HG02571 (cell line): Measurements from ENCODE around the gene ERCC6.

Source experiments
- ATAC-seq: cut with Tn5 transposase; IDR thresholded peaks from one replicate; pipeline ENCODE4 v1.9.1; 2021; ENCODE audit warnings: mild to moderate bottlenecking, moderate library complexity; ENCODE audit not compliant: unreplicated experiment

The ERCC6 gene

DNA sequence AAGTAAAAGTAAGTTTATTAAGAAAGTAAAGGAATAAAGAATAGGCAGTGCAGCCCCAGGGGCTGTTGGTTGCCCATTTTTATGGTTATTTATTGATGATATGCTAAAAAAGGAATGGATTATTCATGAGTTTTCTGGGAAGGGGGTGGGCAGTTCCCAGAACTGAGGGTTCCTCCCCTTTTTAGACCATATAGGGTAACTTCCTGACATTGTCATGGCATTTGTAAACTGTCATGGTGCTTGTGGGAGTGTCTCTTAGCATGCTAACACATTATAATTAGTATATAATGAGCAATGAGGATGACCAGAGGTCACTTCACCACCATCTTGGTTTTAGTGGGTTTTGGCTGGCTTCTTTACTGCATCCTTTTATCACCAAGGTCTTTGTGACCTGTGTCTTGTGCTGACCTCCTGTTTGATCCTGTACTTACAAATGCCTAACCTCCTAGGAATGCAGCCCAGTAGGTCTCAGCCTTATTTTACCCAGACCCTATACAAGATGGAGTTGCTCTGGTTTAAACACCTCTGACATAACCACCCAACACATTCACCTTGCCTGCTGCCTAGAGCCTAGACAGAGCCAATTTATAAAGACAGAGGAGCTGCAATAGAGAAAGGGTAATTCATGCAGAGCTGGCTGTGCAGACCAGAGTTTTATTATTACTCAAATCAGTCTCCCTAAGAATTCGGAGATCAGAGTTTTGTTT lies 10.9 kb upstream of the ERCC6 start:
- no peak for ATAC-seq

DNA sequence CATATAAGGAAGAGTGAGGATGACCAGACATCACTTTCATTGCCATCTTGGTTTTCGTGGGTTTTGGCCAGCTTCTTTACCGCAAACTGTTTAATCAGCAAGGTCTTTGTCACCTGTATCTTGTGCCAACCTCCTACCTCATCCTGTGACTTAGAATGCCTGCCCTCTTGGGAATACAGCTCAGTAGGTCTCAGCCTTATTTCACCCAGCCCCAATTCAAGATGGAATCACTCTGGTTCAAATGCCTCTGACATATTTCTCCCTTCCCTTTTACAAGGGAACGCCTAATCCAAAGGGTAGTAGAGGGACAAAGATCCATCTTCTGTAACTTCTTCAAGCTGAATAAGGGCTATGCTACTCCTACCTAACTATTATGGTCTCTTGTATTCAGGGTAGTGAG lies 4.7 kb upstream of the ERCC6 start:
- no peak for ATAC-seq

DNA sequence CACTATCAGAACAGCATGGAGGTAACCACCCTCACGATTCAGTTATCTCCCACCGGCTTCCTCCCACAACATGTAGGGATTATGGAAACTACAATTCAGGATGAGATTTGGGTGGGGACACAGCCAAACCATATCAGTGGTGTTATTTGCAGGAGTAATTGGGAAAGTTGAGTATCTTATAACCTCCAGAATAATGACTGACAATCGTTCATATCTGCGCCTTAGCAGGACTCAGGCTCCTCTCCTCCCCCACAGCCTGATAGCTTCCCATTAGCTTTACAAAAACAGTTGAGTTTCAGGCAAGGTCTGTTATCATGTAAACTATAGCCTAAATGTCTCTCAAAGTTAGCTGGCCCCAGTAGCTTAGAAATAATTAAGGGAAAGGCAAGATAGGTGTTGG lies 3.4 kb upstream of the ERCC6 start:
- ATAC-seq = no peak

DNA sequence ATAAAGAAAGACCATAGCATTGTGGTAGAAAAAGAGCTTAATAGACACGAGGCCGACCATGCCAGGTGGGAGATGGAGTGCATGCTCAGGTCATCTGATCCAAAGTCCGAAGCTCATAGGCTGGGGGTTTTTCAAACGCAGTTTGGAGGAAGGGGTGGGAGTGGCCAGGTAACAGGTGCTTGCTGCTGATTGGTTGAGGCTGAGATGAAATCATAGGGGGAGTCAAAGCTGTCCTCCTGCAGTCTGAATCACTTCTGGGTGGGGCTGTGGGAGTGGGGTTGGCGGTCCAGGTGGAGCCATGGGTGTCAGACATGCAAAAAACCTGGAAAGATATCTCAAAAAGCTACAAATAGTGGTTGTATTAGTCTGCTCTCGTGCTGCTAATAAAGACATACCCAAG lies 2.8 kb upstream of the ERCC6 start:
- no peak for ATAC-seq

DNA sequence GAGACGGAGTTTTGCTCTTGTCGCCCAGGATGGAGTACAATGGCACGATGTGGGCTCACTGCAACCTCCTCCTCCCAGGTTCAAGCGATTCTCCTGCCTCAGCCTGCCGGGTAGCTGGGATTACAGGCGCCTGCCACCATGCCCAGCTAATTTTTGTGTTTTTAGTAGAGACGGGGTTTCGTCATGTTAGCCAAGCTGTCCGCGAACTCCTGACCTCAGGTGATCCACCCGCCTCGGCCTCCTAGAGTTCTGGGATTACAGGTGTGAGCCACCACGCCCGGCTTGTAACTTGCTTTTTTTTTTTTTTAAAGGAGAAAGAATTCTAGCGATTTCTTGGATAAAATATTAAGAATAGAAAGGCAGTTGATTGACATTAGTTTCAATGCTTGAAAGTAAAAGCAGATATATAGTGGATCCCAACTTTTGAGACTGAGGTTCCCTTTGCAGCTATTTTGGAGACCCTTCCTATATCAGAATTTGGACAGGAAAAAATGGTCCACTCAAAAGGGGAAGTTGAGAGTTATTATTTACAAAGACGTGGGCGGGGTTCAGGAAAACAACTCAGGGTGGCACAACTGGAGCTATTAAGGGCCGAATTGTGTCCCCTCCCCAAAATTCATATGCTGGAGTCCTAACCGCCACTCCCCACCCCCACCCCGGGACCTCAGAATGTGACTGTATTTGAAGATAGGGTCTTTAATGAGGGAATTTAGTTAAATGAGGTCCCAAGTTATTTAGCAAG lies 1.3 kb upstream of the ERCC6 start:
- ATAC-seq = no peak

DNA sequence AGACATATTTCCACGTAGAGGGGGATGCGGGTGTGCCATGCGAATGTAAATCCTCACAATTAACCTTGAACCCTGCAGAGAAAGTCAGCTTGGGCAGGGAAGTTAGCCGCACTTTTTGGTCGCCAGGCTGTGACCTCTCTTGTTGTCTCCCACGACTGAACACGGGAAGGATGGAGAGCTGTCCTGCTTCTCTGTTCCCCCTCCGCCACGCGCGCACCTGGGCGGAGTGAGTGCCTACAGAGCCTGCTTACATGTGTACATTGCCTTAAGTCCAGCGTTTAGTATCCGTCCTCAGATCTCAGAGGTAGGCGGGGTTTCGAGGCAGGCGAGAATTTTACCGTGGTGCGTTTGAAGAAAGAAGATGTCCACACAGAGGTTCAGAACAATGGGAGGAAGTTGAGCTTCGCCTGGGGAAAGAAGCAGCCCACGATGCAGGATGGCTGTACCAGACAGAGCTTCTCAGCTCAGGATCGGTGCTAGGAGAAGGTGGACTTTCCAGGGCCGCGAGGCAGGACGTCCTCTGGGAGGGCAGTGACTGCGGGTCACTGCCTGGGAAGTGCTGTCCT lies 482 bp upstream of the ERCC6 start:
- peak; percentile 11 for ATAC-seq

DNA sequence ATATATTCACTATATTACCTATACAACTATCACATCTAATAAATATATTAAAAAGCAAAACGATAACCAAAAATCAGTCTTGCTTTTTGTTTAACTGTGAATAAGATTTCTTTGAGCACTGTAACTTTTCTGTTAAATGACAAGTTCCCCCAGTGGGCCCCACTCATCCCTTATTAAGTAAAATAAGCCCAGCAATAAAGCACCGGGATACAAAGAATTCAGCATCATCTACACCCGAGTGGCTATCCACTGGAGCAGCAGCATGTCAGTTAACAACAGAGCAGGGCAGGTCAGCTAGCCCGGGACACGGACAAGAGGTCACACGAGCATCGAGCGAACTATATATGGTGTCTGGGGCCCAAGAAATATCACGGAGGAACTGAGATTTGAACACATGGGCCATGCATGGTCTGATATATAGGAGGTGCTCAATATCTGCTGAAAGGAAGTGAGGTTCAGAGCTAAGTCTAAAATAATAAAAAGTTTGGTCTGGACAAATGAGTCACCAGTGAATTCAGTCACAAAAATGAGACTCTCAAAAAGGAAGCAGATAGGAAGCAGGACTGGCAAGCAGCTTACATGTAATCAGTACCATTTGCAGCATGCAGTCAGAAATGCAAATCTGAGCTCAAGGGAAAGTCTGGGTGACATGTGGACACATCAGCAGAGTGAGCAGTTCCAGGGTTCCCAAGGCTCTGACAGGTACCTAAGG lies 4.1 kb downstream of the ERCC6 start:
- peak; percentile 40 for ATAC-seq

DNA sequence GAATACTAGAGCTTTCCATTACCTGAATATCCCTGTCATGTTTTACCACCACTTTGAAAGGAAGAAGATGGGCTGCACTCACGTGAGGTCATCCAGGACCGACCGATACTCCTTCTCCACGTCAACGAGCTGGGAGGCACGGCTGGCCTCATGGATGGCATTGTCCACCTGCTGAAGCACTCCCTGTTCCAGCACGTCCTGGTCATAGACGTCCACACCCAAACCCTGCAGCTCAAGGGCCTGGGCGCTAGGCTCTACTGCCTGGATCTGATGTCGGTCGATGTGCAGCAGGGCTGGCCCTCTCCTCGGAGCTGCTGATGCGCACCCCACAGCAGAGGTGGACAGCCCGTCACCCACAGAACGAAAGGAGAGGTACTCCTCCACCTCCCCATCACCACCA lies 6.5 kb downstream of the ERCC6 start:
- no peak for ATAC-seq

DNA sequence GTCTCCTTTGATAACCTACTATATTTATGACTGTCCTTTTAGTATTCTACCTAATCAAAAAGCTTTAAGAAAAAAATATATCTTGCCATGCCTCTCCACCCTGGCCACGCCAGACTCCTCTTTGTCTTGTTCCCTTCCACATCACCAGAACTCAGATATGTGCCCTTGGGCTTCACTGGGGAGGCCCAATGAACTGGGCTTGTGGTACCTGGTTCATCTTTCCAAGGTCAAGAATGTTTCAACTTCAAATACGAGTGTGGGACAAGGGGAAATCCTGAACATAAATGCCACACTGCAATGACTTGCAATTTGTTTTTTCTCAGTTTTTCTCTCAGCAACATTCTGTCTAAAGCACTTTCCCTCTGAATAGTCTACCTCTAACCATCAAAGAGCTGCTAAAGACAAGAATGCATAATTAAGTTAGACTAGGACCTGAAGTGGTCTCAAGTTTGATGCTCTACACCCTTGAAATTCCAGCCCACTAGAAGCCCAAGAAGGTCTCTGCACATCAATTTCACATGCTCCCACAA lies 9.9 kb downstream of the ERCC6 start:
- no peak for ATAC-seq

DNA sequence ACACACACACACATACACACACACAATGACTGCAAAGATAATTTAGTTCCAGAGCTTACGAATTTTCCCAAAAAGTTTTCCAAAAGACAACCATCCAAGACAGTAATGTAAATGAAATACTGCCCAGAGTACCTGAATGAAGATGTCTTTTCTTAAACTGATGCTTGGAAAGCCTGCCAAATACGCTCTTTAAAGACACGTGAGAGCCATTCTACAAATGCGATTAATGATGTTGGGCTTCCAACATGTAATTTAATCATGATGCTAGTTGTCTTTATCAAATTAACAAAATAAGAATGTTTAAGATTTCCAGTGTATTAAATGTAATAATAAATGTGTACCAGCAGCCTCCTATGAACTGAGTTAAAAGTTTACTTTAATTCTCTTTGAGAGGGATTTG lies 11.1 kb downstream of the ERCC6 start:
- no peak for ATAC-seq

DNA sequence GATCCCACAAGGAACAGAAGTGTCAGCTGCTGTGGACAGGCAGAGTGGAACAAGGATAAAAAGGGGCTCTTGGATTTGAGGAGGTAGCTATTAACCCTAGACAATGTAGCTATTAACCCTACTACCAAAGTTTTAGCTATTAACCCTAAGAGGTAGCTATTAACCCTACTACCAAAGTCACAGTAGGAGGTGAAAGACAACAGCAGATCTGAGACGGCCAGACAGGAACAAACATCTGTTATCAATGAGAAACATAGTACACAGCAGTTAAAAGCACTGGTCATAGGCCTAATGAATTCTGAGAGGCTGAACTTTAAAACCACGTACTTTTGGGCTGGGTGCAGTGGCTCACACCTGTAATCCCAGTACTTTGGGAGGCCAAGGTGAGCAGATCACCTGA lies 11.9 kb downstream of the ERCC6 start:
- ATAC-seq = no peak

DNA sequence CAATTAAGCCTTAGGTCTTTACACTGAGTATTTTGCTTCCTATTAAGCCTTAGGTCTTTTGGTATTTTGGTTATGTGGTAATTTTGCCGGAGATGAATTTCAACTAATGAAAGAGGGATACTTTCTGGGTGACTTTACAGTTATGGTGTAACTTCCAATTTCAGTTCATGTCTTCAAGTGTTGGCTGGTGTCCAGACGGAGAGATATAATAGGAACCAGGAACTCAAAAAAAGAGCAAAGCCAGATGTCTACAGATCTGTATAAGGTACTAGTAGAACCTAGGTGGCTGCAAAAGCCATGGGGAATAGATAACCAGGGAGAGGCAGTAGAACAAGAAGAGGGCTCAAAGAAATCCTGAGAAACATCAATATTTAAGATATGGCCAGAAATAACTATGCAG lies 12.3 kb downstream of the ERCC6 start:
- ATAC-seq = no peak

DNA sequence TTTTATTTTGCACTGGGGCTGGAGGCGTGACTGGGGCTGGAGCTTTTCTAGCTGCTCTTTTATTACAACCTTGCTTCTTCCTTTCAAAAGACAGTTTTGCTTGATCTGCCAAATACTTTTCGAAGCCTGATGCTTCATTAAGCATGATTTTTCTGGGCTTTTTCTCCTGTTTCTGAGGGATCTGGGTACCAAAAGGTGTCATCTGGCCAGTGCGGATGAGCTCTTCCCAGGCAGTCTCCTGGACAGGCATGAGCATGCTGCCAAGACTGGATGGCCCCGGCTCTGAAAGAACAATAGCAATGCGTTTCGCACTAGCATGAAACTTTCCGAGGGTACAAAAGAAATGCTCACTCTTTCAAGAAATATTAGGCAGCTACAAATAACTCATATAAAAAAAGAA lies 14.4 kb downstream of the ERCC6 start:
- no peak for ATAC-seq

DNA sequence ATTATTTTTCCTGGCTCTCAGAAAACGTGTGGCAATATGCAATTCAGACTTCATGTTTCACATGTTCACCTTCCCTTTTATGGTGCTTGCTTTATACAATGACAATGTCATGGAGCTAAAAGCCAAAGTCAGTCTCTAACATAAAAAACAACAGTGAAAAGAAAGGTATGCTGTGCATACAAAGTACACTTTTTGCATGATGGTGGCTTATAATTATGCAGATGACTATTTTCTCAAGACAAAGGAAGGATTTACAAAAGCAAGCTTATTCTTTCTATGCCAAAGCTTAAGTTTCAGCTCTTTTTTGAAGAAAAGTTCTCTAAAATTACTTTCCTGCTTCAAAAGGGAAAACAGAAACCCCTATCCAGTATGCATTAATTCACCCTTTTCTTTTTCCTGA lies 15.6 kb downstream of the ERCC6 start:
- no peak for ATAC-seq

DNA sequence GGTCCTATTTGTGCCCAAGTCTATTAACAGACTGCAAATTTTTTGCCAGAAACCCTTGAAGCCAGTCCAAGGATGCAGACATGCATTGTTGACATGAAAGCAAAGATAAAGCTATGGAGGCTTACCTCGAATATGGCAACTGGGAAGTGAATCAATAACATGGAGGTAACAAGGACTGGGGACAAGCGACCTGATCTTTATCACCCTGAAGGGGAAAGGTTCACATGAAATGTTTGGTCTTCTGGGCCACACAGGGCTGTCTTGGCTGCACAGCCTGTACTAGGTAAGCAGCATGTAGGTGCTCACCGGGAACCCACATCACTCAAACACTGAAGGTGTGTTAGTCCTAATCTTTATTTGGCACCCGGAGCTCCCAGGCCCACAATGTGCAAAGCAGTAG lies 17.9 kb downstream of the ERCC6 start:
- no peak for ATAC-seq

DNA sequence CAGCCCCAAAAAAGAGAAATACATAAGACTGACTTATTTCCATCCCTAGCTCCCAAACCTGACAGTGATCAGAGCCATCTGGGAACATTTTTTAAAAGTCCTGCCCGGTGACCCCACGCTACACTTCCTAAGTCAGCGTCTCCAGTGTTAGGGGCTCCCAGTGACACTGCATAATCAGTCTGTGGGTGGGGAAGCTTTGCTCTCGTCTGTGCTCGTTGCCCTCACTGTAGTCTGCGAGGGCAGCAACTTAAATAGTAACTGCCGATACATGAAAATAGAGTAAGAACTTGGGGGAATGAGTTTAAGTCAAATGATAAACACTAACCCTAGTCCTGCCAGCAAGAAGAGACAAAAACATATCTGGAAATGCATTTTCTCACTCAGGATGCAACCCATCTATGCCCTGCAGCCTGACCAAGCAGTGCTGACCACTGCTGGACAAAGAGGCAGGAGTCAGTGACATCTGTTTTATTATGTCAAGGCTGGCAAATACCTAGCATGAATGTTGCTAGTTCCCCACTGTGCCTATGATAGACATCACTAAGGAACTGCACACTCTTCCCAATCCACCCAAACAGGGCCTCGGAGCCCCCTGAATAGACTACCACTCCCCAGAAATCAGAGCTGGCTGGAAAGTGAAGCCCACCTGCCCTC lies 18.7 kb downstream of the ERCC6 start:
- ATAC-seq = no peak

DNA sequence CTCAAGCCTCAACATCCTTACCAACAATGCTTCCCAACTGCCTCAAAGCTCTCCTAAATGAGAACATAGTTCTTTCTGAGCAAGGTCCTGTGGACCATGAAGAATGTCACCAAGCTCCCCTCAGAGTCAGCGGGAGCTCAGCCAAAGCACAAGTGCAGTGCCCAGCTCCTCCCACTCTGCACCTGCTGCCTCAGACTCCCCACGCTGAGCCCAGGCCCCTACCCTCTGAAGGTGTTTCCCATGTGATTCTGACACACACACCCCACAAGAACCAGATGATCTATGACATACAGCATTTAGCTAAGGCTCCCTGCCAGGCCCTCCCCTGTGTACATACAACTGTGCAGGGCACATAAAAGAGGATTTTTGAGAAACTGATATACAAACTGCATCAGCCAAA lies 19.2 kb downstream of the ERCC6 start:
- no peak for ATAC-seq

DNA sequence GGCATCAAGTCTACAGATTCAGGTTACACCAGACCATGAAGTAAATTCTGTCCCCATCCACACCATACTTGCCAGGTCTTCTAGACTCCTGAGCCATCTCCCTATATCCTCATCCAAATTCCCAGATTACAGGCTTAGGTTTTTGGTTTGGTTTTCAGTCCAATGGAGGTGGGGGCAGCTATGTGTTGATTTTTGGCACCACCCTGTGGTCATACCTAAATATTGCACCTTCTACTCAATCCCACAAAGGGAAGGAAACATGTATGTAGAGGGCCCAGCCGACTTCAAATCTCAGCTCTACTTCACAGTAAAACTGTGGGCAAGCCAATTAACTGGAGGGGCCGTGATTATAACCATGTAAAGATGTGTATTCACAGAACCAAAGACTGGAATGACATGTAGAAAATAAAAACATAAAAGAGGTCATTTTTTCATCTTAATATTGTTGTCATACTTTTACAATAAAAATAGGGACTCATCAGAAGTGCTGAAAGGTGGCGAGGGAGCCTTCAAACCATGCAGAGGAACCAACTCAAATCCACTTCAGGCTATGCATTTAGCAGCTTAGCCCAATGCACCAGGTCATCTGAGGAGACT lies 19.8 kb downstream of the ERCC6 start:
- ATAC-seq = peak; percentile 56

DNA sequence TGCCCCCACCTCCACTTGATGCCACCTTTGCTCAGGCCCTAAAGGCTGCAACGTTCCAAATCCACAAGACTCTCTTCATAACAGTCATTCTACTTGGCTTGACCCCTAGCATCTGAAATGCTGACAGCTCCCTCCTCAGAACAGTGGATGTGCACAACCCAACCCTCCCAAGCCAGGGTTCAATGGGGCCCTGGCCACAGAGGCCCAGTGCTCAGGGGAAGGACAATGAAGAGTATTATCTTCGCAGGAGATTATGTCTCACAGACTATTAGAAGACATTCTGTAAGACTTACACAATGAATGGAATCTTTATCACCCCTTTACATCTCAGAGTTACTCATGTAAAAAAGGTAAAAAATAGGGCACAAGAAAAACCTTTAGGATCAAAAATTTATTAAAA lies 20.4 kb downstream of the ERCC6 start:
- ATAC-seq = no peak

DNA sequence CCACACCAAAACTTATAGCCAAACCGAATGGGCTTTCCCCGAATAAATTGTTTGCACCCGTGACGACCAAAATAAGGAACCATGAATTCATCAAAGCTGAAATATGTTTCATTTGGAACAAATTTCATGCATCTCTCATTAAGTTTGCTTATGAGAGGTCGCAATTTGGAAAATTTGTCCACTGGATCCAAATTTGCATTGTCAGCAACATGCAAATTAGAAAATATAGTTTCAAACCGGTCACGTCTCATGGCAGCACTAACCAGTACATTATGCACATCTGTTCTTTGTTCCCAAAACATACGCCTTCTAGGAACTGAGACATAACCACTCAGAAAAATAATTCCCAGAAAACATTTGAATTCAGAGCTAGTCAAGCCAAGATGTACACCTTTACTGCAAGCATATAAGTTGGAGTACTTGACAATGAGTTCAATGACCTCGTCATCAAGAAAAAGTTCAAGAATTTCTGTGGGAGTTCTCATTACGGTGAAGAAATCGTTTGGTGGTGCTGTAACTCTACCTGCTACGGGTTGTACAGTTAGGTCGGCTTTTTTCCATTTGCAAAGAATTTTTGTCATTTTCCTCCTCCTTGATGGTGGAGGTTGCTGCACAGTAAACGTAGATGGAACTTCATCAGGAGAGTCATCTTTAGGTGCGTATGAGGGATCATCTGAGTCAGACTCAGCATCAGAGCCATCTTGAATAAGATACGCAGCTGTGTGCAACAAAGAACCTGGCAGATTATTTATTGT lies 22.5 kb downstream of the ERCC6 start:
- ATAC-seq = no peak
